ENCODE data around the gene AKAP5. TPM values are rescaled to one million over a fixed set of nuclear protein-coding genes. Genes with fewer than 3 reads are reported as not detected.

Gene AKAP5
- polyA plus RNA-seq, 3 donors = not detected

DNA sequence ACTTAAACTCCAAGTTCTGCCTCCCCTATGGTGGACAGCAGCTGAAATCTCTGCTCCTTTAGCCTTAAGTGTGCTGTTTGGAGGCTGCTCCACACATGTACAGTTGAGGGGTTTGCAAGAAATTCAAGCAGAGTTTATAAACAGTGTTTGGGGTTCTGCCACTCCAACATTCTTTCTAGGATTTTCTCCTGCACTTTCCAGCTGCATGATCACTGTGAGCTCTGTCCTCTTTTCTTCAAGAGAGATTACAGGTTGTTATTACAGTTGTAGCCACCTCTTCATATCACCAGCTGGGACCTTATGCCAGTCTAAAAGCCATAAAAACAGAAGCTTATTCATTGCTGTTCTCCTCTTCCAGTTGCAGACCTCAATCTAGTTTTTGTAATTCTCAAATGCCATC, 30.0 kb downstream of the AKAP5 start:
- Histone ChIP-seq H3K4me2 (replicated peaks; ENCODE audit: extremely low read depth, low read length, poor library complexity, severe bottlenecking) (no peak overlapping the region), H3K27me3 (ENCODE audit: control insufficient read depth in 2 of 2, insufficient read depth in 2 of 2, low read length in 2 of 2) (no peaks in the 10 kb centered on the region), H3K27ac (ENCODE audit: low read depth in 1 of 2, low read length in 2 of 2) (no peak overlapping the region), H4K20me1 (ENCODE audit: insufficient read depth, low read length) (no peaks in the 10 kb centered on the region), H3K4me1 (ENCODE audit: control insufficient read depth in 1 of 2, insufficient read depth in 2 of 2, low read length in 2 of 2) (no peaks in the 10 kb centered on the region), H3K9me3 (replicated peaks in 1 of 2; ENCODE audit: control insufficient read depth in 1 of 2, insufficient read depth in 1 of 2, low read length in 2 of 2) (no peaks in the 10 kb centered on the region), H3K4me3 (replicated peaks in 1 of 3; ENCODE audit: low read depth in 2 of 3, low read length in 3 of 3) (no peak overlapping the region), H3K79me2 (ENCODE audit: insufficient read depth, low read length) (peaks cover 6% of the 10 kb centered on the region), H3K36me3 (replicated peaks in 1 of 2; ENCODE audit: control insufficient read depth in 1 of 2, insufficient read depth in 2 of 2, low read length in 2 of 2) (peaks cover 0 to 21% of the 10 kb centered on the region in 2 donors), H3K9ac (ENCODE audit: insufficient read depth, low read length, poor library complexity, severe bottlenecking) (no peak overlapping the region), H2AFZ (ENCODE audit: insufficient read depth, low read depth, low read length, poor library complexity, severe bottlenecking) (no peak overlapping the region)
- no peak overlapping the region for H3K27ac Mint-ChIP-seq
- H3K4me1 Mint-ChIP-seq = peaks cover 4% of the 10 kb centered on the region
- no peaks in the 10 kb centered on the region for H3K27me3 Mint-ChIP-seq (ENCODE audit: low read depth in 3 of 3)
- no peaks in the 10 kb centered on the region for H3K9me3 Mint-ChIP-seq
- no peak for TF ChIP-seq CTCF (IDR thresholded peaks at IDR 0.05)
- peaks cover 26% of the 10 kb centered on the region in 2 donors for H3K36me3 Mint-ChIP-seq
- no peak overlapping the region for H3K4me3 Mint-ChIP-seq
- DNase-seq = no peak
- intact Hi-C loops (cut with micrococcal nuclease) = no loop called here

DNA sequence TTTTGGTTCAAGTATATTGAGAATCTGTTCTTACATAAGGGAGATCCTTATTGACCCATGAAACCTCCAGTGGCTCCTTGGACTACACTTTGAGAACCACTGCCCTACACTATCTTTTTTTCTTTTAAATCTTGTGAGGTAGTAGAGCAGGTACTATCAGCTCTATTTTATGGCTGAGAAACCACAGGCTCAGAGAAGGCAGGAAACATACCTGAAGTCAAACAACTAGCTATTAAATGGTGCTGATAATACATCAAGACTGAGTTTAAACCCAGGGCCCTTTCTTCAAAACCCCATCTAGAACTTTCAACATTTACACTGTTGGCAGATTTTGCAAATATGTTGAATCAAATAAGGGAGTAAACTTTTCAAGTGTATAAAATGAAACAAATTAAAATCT, 31.5 kb downstream of the AKAP5 start:
- H3K4me3 ChIP-seq (replicated peaks in 1 of 3; ENCODE audit: low read depth in 2 of 3, low read length in 3 of 3) = no peak overlapping the region
- Mint-ChIP-seq H3K4me1 (peaks cover 11% of the 10 kb centered on the region), H3K36me3 (peaks cover 16 to 26% of the 10 kb centered on the region in 2 donors), H3K27me3 (ENCODE audit: low read depth in 3 of 3) (no peaks in the 10 kb centered on the region), H3K27ac (no peak overlapping the region), H3K9me3 (no peaks in the 10 kb centered on the region), H3K4me3 (no peak overlapping the region)
- no peak overlapping the region for H3K4me2 ChIP-seq (replicated peaks; ENCODE audit: extremely low read depth, low read length, poor library complexity, severe bottlenecking)
- no peak overlapping the region for H2AFZ ChIP-seq (ENCODE audit: insufficient read depth, low read depth, low read length, poor library complexity, severe bottlenecking)
- no peaks in the 10 kb centered on the region for H4K20me1 ChIP-seq (ENCODE audit: insufficient read depth, low read length)
- no peaks in the 10 kb centered on the region for H3K9me3 ChIP-seq (replicated peaks in 1 of 2; ENCODE audit: control insufficient read depth in 1 of 2, insufficient read depth in 1 of 2, low read length in 2 of 2)
- no peak overlapping the region for H3K9ac ChIP-seq (ENCODE audit: insufficient read depth, low read length, poor library complexity, severe bottlenecking)
- DNase-seq = no peak
- no peaks in the 10 kb centered on the region for H3K27me3 ChIP-seq (ENCODE audit: control insufficient read depth in 2 of 2, insufficient read depth in 2 of 2, low read length in 2 of 2)
- H3K36me3 ChIP-seq (replicated peaks in 1 of 2; ENCODE audit: control insufficient read depth in 1 of 2, insufficient read depth in 2 of 2, low read length in 2 of 2) = peaks cover 0 to 12% of the 10 kb centered on the region in 2 donors
- no peak for TF ChIP-seq CTCF (IDR thresholded peaks at IDR 0.05)
- intact Hi-C loops (cut with micrococcal nuclease) = no loop called here
- H3K4me1 ChIP-seq (ENCODE audit: control insufficient read depth in 1 of 2, insufficient read depth in 2 of 2, low read length in 2 of 2) = peaks cover 6 to 8% of the 10 kb centered on the region in 2 donors
- H3K79me2 ChIP-seq (ENCODE audit: insufficient read depth, low read length) = peaks cover 13% of the 10 kb centered on the region
- no peak overlapping the region for H3K27ac ChIP-seq (ENCODE audit: low read depth in 1 of 2, low read length in 2 of 2)
